GM23248 (cell line): ENCODE measurements around the gene C12orf54.

ENCODE experiments used
- EZH2 ChIP-seq: fragments of 200-600 bp; sonication (generic); IDR thresholded peaks from 2 replicates; pipeline ENCODE4 v1.6.1; 2018; ENCODE audit warnings: antibody characterized with exemption, mild to moderate bottlenecking; ENCODE audit not compliant: insufficient read depth, poor library complexity, severe bottlenecking
- EZH2phosphoT487 ChIP-seq: fragments of 200-600 bp; sonication (generic); IDR thresholded peaks from 2 replicates; pipeline ENCODE4 v1.6.1; 2018; ENCODE audit warnings: antibody characterized with exemption, moderate library complexity, mild to moderate bottlenecking, low read depth; ENCODE audit not compliant: insufficient read depth

- TF ChIP-seq EZH2 = no peak
- no peak for TF ChIP-seq EZH2phosphoT487
These were observed 4.4 kb downstream of the C12orf54 start for GRCh38 chr12:48486679-48487078.
